HCT116 (cell line): ENCODE measurements around the gene PIGL. TPM values are rescaled to one million over a fixed set of nuclear protein-coding genes. Genes with fewer than 3 reads are reported as not detected.

ENCODE experiments used
- ATAC-seq: fragments of 200-7000 bp; cut with Tn5 transposase; 2 replicates; pipeline ENCODE4 v1.9.1; 2020; ENCODE audit warnings: mild to moderate bottlenecking, moderate library complexity
- BruUV-seq: library from RNA; stranded (reverse); fragments of 400-500 nt; replicated peaks from 2 replicates; lab custom pipeline; 2021; lab: Mats Ljungman, UMichigan
- CTCF ChIA-PET: fragments of 300-600 bp; sonication (Branson Sonifier 250); formaldehyde crosslinking; loops from one replicate; lab custom pipeline; 2021; ENCODE audit warnings: antibody characterized with exemption; lab: Charles Lee
- POLR2A ChIA-PET: fragments of 300-600, 350-600 bp; sonication (Branson Sonifier 250); formaldehyde crosslinking; loops from one replicate; lab custom pipeline; 2021; ENCODE audit warnings: antibody characterized with exemption; lab: Charles Lee
- RAD21 ChIA-PET, 2 experiments: fragments of 300-600 bp; sonication (Branson Sonifier 250); formaldehyde crosslinking; loops; one replicate each; lab custom pipeline; 2023; ENCODE audit warnings: low total read pairs in 2 of 2; ENCODE audit not compliant: uncharacterized antibody in 2 of 2, unreplicated experiment in 2 of 2, low non-redundant PET in 1 of 2; lab: Charles Lee
- DNase-seq: peaks from one replicate; pipeline ENCODE4 v3.0.0-alpha.2; 2010; ENCODE audit warnings: low read depth, low spot score
- H2AFZ ChIP-seq: fragments of 200-600 bp; shearing (Covaris generic), sonication (generic); 2 replicates; pipeline ENCODE4 v1.6.1; 2017; ENCODE audit warnings: low read depth, mixed run types, mixed read lengths, antibody characterized with exemption, low read length; ENCODE audit not compliant: poor library complexity, severe bottlenecking
- H3K27ac ChIP-seq: 2 replicates; pipeline ENCODE4 v1.5.1; 2012; ENCODE audit warnings: low read depth, low read length
- H3K27me3 ChIP-seq: fragments of 200-600 bp; sonication (generic); 2 replicates; pipeline ENCODE4 v1.6.1; 2016; ENCODE audit warnings: mixed run types, low read length, mixed read lengths; ENCODE audit not compliant: insufficient read depth
- H3K36me3 ChIP-seq, 2 experiments: fragments of 200-500 bp in 1 of 2; fragments of 200-600 bp in 1 of 2; sonication (Bioruptor generic) in 1 of 2; sonication (generic) in 1 of 2; 2 replicates each; pipeline versions ENCODE4 v1.5.1 to v1.6.1; 2014 to 2016; ENCODE audit warnings: low read length in 2 of 2, inconsistent platforms in 1 of 2, mixed read lengths in 1 of 2, mixed run types in 1 of 2; ENCODE audit not compliant: insufficient read depth in 2 of 2, control insufficient read depth in 1 of 2
- H3K4me1 ChIP-seq, 2 experiments: fragments of 200-600 bp in 1 of 2; sonication (generic) in 1 of 2; 2 replicates each; pipeline versions ENCODE4 v1.5.1 to v1.6.1; 2012 to 2017; ENCODE audit warnings: low read length in 2 of 2, inconsistent platforms in 1 of 2, mild to moderate bottlenecking in 1 of 2, mixed read lengths in 1 of 2, mixed run types in 1 of 2, moderate library complexity in 1 of 2; ENCODE audit not compliant: insufficient read depth in 2 of 2, control insufficient read depth in 1 of 2
- H3K4me2 ChIP-seq: fragments of 200-600 bp; sonication (generic); 2 replicates; pipeline ENCODE4 v1.6.1; 2017; ENCODE audit warnings: mixed run types, low read length, mixed read lengths
- H3K4me3 ChIP-seq, 2 experiments: fragments of 200-600 bp in 1 of 2; sonication (generic) in 1 of 2; replicated peaks in 1 of 2; 2 replicates each; pipeline ENCODE4 v1.5.1; 2011 to 2016; ENCODE audit warnings: low read length in 2 of 2, control low read depth in 1 of 2, low read depth in 1 of 2, mild to moderate bottlenecking in 1 of 2, mixed read lengths in 1 of 2, mixed run types in 1 of 2
- H3K79me2 ChIP-seq: fragments of 200-600 bp; sonication (generic); 2 replicates; pipeline ENCODE4 v1.6.1; 2017; ENCODE audit warnings: mild to moderate bottlenecking, mixed run types, low read length, moderate library complexity, mixed read lengths; ENCODE audit not compliant: insufficient read depth
- H3K9ac ChIP-seq: fragments of 200-600 bp; sonication (generic); 2 replicates; pipeline ENCODE4 v1.6.1; 2016; ENCODE audit warnings: low read length, mixed read lengths
- H3K9me2 ChIP-seq: fragments of 200-600 bp; sonication (generic), shearing (Covaris generic); 2 replicates; pipeline ENCODE4 v1.6.1; 2017; ENCODE audit warnings: mixed run types, mild to moderate bottlenecking, moderate library complexity; ENCODE audit not compliant: insufficient read depth
- H3K9me3 ChIP-seq, 2 experiments: fragments of 200-500 bp in 1 of 2; fragments of 200-600 bp in 1 of 2; sonication (Bioruptor generic) in 1 of 2; sonication (generic) in 1 of 2; 2 replicates each; pipeline ENCODE4 v1.6.1; 2014 to 2017; ENCODE audit warnings: low read length in 2 of 2, mixed read lengths in 2 of 2, inconsistent platforms in 1 of 2, low read depth in 1 of 2, mild to moderate bottlenecking in 1 of 2, mixed run types in 1 of 2, moderate library complexity in 1 of 2; ENCODE audit not compliant: control insufficient read depth in 1 of 2, insufficient read depth in 1 of 2
- H4K20me1 ChIP-seq: fragments of 200-600 bp; sonication (generic), shearing (Covaris generic); 2 replicates; pipeline ENCODE4 v1.6.1; 2017; ENCODE audit warnings: mixed run types, mild to moderate bottlenecking, moderate library complexity; ENCODE audit not compliant: insufficient read depth
- ATF3 ChIP-seq: IDR thresholded peaks from 2 replicates; pipeline ENCODE4 v1.6.1; 2012
- CBX3 ChIP-seq: IDR thresholded peaks from 2 replicates; pipeline ENCODE4 v1.6.1; 2012; ENCODE audit warnings: low read depth
- CEBPB ChIP-seq: IDR thresholded peaks from 2 replicates; pipeline ENCODE4 v1.6.1; 2012; ENCODE audit warnings: low read depth
- EGR1 ChIP-seq: IDR thresholded peaks from 2 replicates; pipeline ENCODE4 v1.6.1; 2012; ENCODE audit warnings: low read depth
- EZH2phosphoT487 ChIP-seq: fragments of 200-600 bp; IDR thresholded peaks from 2 replicates; pipeline ENCODE4 v1.6.1; 2018; ENCODE audit warnings: antibody characterized with exemption, borderline replicate concordance
- FOSL1 ChIP-seq: IDR thresholded peaks from 2 replicates; pipeline ENCODE4 v1.6.1; 2012; ENCODE audit warnings: low read depth
- MAX ChIP-seq: IDR thresholded peaks from 2 replicates; pipeline ENCODE4 v1.6.1; 2012
- POLR2A ChIP-seq: IDR thresholded peaks from 2 replicates; pipeline ENCODE4 v1.7.0; 2011; ENCODE audit warnings: borderline replicate concordance; ENCODE audit not compliant: insufficient read depth, insufficient read length; ENCODE audit errors: extremely low read depth
- POLR2AphosphoS5 ChIP-seq: IDR thresholded peaks from 2 replicates; pipeline ENCODE4 v1.6.1; 2011; ENCODE audit warnings: mild to moderate bottlenecking, low read depth, low read length, moderate library complexity
- RAD21 ChIP-seq: IDR thresholded peaks from 2 replicates; pipeline ENCODE4 v1.6.1; 2012; ENCODE audit warnings: low read depth, mild to moderate bottlenecking
- REST ChIP-seq: IDR thresholded peaks from 2 replicates; pipeline ENCODE4 v1.6.1; 2012; ENCODE audit warnings: low read depth
- SIN3A ChIP-seq: IDR thresholded peaks from 2 replicates; pipeline ENCODE4 v1.6.1; 2012; ENCODE audit warnings: low read depth
- TCF7L2 ChIP-seq: IDR thresholded peaks from 2 replicates; pipeline ENCODE4 v1.7.0; 2011; ENCODE audit warnings: borderline replicate concordance, inconsistent platforms; ENCODE audit not compliant: insufficient read depth, insufficient read length; ENCODE audit errors: extremely low read depth
- YY1 ChIP-seq: IDR thresholded peaks from 2 replicates; pipeline ENCODE4 v1.6.1; 2011; ENCODE audit warnings: low read length, low read depth, moderate library complexity, mild to moderate bottlenecking; ENCODE audit not compliant: insufficient replicate concordance; ENCODE audit errors: extremely low read depth
- ZBTB33 ChIP-seq: IDR thresholded peaks from 2 replicates; pipeline ENCODE4 v1.6.1; 2011; ENCODE audit warnings: mild to moderate bottlenecking, low read length, moderate library complexity; ENCODE audit not compliant: insufficient replicate concordance; ENCODE audit errors: extremely low read depth
- intact Hi-C: fragments of 100-400 bp; cut with micrococcal nuclease; formaldehyde crosslinking; loops from 2 replicates; pipeline ENCODE4 v1.10.0; 2022
- total RNA-seq: library from RNA; stranded (reverse); gene quantifications from one replicate; pipeline ENCODE4 v1.2.1, GENCODE V29; 2021; ENCODE audit not compliant: unreplicated experiment

PIGL gene
- total RNA-seq, 1 experiment from 2014 or later = 36.8 TPM

GRCh38 chr17:16232391-16232790 lies 15.4 kb downstream of the PIGL start:
- ChIA-PET CTCF (no interaction called here), POLR2A (no interaction called here), RAD21 (no interaction called here)
- ATAC-seq = no peak
- no peak for DNase-seq
- Histone ChIP-seq H3K36me3 (no peaks in the 10 kb centered on the region), H3K79me2 (peaks cover 36% of the 10 kb centered on the region), H3K9me3 (no peaks in the 10 kb centered on the region), H3K27ac (no peak overlapping the region), H3K27me3 (no peaks in the 10 kb centered on the region), H3K9ac (no peak overlapping the region), H3K4me3 (no peak overlapping the region), H3K4me2 (no peak overlapping the region), H4K20me1 (no peaks in the 10 kb centered on the region; the same call in 1 of the 2 replicates), H2AFZ (no peak overlapping the region), H3K9me2 (no peaks in the 10 kb centered on the region), H3K4me1 (peaks cover 8 to 13% of the 10 kb centered on the region in 2 experiments; a peak in 3 of 4 replicates)
- no TSS peak for BruUV-seq
- TF ChIP-seq ZBTB33 = no peak
- TF ChIP-seq MAX = no peak
- TF ChIP-seq POLR2A = no peak
- no peak for TF ChIP-seq FOSL1
- TF ChIP-seq ATF3 = no peak
- no peak for TF ChIP-seq RAD21
- no peak for TF ChIP-seq EGR1
- intact Hi-C loops = no loop called here

GRCh38 chr17:16239931-16240330 lies 22.9 kb downstream of the PIGL start:
- RAD21 ChIA-PET = no interaction called here
- no peak for DNase-seq
- CTCF ChIA-PET = no interaction called here
- Histone ChIP-seq H3K79me2 (peaks cover 13% of the 10 kb centered on the region), H2AFZ (no peak overlapping the region), H3K36me3 (no peaks in the 10 kb centered on the region), H4K20me1 (no peaks in the 10 kb centered on the region; the same call in 1 of the 2 replicates), H3K27me3 (no peaks in the 10 kb centered on the region), H3K9me2 (no peaks in the 10 kb centered on the region), H3K27ac (no peak overlapping the region), H3K4me1 (peaks cover 0 to 14% of the 10 kb centered on the region in 2 experiments; a peak in 2 of 4 replicates), H3K9ac (no peak overlapping the region), H3K4me2 (no peak overlapping the region), H3K4me3 (no peak overlapping the region), H3K9me3 (no peaks in the 10 kb centered on the region)
- intact Hi-C loops = no loop called here
- POLR2A ChIA-PET = no interaction called here
- no peak for ATAC-seq
- BruUV-seq = no TSS peak
- TF ChIP-seq YY1 = no peak
- TF ChIP-seq TCF7L2 = no peak
- no peak for TF ChIP-seq POLR2A
- no peak for TF ChIP-seq RAD21
- TF ChIP-seq REST = no peak
- no peak for TF ChIP-seq POLR2AphosphoS5
- TF ChIP-seq SIN3A = no peak
- no peak for TF ChIP-seq MAX
- no peak for TF ChIP-seq CBX3
- TF ChIP-seq EZH2phosphoT487 = no peak
- TF ChIP-seq CEBPB = no peak
